Measurements from ENCODE around the gene ATL3.
"Not testable (repeated sequence)": the region's sequence is repeated elsewhere in the genome, so short reads cannot be mapped to it uniquely, and the experiment has no call there.

ATL3 gene

GRCh38 chr11:63619967-63620366 is 51.2 kb downstream of the ATL3 start:
- no peak for DNase-seq (ENCODE audit: low read depth)

- DNase-seq (ENCODE audit: low read depth) = not testable (repeated sequence)
These were observed 53.5 kb downstream of the ATL3 start for GRCh38 chr11:63617686-63618085.

GRCh38 chr11:63616953-63617352 is 54.2 kb downstream of the ATL3 start:
- no peak for DNase-seq (ENCODE audit: low read depth)

GRCh38 chr11:63614136-63614671 is 57.0 kb downstream of the ATL3 start, which contains the start of gene PLAAT3:
PLAAT3 (minus strand) TSS chr11:63614433; CDS start chr11:63614014, 419 bp downstream.
- no peak for DNase-seq (ENCODE audit: low read depth)

DNA sequence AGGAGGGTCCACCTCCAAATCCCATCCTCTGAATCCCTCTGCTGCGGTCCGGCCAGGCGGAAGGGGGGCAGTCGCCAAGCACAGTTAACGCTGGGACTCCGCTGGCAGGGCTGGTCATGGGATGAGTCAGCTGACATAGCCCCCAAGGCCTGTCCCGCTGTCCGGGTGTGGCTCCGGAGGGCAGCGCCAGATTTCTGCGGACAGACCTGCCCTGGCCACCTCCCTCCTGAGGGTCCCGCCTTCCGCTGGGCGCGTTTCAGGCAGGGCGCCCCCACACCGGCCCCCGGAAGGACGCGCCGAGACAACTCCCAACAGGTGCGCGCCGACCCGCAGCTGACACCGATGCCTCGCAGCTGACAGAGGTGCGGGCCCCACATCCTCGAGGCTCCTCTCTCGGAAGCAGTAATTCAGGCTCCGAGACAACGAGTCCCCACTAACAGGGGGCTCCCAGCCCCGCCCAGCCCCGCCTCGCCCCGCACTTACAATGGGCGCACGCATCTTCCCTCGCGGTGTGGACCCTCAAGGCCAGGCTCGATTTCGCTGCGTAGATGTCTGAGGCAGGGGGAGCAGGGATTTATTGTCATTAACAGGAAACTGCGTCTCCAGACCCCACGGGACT is 57.5 kb downstream of the ATL3 start:
- DNase-seq (ENCODE audit: low read depth) = no peak

DNA sequence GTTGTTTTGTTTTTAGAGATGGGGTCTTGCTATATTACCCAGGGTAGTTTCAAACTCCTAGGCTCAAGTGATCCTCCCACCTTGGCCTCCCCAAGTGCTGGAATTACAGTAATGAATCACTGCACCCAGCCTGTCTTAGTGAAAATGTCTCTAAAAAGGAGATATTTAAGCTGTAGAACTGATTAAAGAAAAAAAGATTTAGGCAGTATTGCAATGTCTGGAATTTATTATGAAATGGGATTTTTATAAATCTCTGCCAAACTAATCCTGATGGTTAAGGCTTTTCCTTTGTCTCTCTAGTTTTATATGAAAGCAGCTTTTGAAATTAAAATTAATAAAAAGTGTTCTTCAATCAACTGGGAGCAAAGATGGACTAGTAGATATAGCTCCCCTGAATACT is 59.0 kb downstream of the ATL3 start:
- DNase-seq (ENCODE audit: low read depth) = no peak

DNA sequence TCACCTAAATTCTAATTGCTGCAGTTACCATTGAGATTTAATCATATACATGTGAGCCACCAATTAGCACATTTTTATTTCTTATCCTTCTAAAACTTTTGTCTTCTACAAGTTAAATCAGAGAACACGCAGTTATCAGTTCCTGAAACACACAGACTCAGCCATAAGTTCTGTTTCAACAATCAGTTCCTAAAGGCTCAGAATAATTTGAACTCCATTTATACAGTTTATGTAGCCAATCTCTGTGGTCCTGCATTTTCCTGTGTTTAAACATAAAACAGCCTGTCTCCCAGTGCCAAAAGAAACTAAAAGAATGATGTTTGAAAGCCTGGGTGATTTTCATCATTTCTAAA is 59.8 kb downstream of the ATL3 start:
- DNase-seq (ENCODE audit: low read depth) = no peak

DNA sequence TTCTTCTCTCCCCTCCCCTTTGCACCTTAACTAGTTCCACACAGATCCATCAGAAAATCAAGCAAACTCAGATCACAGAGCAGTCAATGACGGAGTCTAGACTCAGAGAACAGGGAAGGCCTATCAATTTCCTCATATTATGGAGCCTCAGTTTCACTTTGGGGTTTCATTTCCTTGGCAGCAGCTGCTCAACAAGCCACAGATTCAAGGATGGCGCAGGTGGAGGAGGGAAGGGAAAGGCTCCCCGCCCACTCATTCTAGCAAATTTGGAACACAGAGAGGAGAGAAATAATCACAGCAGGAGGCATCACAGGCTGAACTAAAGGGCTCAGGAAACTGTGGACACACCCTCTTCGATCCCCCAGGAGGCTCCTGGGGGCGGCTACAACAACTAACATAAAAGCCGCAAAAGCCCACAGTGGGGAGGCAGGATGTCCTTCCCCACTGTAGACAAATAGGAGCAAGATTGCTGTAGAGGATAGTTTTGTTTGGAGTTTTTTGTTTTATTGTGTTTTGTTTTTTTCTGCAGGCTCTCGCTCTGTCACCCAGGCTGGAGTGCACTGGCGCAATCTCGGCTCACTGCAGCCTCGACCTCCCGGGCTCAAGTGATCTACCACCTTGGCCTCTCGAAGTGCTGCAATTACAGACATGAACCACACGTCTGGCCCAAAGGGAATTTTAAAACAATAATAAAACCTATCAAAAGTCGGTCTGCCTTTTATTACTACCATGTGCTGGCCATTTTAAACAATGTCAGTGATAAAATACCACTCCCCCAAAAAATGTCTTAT is 60.4 kb downstream of the ATL3 start:
- DNase-seq (ENCODE audit: low read depth) = no peak

- no peak for DNase-seq (ENCODE audit: low read depth)
These were observed 61.1 kb downstream of the ATL3 start for GRCh38 chr11:63609971-63610580.

DNA sequence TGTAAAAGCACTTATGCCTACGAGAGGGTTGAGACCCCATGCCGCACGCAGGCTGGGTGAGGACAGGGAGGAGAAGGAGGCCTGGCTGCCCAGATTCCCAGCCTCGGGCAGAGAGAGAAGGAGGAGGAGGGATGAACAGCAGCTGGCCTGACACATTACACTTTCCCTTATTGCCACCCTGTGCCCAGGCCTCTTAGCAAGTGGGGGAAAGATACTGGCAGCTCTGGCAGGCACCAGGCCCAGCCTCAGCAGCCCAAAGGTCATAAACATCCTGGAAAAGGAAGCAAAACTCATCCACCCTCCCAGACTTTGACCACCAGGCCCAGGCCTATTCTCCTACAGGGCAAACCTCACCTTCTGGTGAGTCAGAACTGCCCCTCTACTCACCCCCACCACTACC is 61.6 kb downstream of the ATL3 start:
- DNase-seq (ENCODE audit: low read depth) = no peak

DNA sequence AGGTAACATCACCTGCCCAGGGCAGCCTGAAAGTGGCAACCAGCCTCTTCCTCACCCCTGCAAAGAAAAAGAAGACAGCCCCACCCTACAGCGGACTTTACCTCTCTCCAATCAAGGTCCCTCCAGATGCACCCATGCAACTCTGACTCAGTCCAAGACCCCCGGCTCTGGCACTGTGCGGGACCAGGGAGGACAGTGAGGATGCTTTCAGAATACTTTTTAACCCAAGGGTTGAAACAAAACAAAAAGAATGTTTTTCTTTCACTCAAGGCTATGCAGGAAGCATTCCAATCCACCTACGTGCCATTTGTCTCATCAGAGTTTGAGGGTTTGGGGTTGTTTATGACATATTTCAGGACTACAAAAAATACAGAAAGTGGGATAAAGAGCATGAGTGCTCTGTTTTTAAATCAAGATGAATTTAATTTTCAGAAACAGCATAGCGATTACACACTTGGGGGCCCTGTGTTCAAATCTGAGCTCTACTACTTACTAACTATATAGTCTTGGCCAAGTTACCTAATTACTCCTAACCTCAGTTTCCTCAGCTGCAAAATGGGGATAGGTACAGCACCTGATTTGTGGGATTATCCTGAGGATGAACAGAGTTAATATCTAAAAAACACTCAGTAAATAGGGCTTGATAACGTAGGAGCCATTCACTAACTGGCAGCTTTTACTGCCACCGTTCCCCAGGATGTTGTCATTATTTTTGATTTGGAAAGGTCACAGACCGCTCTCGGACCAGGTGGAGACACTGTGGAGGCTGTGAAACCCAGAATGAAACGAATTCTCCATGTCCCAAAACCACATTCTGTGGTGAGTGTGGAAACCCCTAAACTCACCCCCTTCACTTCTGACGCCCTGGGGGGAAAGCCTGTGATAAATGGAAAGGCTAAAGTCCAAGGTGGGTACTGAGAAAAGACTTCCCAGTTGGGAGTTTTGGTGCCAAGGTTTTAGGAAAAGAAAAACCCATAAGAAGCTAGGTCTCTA is 62.5 kb downstream of the ATL3 start:
- peak; percentile 50 for DNase-seq (ENCODE audit: low read depth)

GRCh38 chr11:63603180-63603518 is 68.0 kb downstream of the ATL3 start:
- no peak for DNase-seq (ENCODE audit: low read depth)

GRCh38 chr11:63602290-63603179 is 68.6 kb downstream of the ATL3 start:
- DNase-seq (ENCODE audit: low read depth) = peak; percentile 21

DNA sequence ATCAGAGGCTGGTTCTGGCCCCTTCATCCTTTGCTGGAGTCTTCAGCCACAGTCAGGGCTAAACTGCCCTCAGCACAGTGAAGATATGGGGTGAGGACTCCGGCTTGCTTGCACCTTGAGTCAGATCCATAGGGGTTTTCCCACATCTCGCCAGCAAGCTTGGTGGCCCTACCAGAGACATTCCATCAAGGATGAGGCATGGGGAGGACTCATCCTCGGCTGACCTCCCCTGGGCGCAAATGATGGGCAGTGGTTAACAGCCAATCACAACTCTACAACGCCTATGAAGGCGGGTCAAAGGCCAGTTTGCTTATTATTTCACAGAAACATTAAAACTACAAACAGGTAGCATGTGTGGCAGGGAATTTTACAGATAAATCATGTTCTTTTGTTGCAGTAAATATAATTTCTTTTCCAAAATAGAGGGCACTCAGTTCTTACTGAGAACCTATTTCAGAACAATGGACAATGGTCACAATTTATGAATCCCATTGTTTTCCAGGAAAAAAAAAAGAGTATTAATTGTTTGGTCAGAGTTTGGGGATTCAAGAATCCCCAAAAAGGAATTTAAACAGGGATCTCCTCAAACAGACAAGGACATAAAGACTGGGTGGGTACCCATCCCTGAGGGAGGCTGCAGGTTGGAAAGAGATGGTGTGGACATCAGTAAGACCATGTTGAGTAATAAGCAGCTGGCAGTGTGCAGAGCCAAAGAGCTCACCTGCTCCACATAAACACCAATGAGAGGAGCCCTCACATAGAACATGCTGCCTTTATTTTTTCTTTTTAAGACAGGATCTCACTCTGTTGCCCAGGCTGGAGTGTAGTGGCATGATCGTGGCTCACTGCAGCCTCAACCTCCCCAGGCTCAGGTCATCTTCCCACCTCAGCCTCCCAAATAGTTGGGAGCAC is 71.7 kb downstream of the ATL3 start:
- DNase-seq (ENCODE audit: low read depth) = peak; percentile 53

GRCh38 chr11:63598556-63598955 is 72.6 kb downstream of the ATL3 start:
- no peak for DNase-seq (ENCODE audit: low read depth)

DNA sequence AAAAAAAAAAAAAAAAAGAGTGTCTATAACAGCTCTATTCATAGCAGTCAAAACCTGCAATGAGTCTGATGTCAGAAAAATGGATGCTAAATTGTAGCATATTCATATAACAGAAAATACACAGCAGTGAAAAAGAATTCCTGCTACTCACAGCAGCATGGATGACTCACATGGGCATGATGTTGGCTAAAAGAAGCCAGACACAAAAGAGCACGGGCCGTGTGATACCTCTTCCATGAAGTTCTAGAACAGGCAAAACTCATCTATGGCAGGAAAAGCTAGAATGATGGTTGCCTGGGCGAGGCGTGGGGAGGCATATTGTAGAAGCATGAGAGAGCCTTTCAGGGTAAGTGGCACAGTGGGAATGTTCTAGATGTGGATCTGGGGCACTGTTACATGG is 75.9 kb downstream of the ATL3 start:
- DNase-seq (ENCODE audit: low read depth) = no peak

- no peak for DNase-seq (ENCODE audit: low read depth)
These were observed 78.2 kb downstream of the ATL3 start for GRCh38 chr11:63592975-63593395.

DNA sequence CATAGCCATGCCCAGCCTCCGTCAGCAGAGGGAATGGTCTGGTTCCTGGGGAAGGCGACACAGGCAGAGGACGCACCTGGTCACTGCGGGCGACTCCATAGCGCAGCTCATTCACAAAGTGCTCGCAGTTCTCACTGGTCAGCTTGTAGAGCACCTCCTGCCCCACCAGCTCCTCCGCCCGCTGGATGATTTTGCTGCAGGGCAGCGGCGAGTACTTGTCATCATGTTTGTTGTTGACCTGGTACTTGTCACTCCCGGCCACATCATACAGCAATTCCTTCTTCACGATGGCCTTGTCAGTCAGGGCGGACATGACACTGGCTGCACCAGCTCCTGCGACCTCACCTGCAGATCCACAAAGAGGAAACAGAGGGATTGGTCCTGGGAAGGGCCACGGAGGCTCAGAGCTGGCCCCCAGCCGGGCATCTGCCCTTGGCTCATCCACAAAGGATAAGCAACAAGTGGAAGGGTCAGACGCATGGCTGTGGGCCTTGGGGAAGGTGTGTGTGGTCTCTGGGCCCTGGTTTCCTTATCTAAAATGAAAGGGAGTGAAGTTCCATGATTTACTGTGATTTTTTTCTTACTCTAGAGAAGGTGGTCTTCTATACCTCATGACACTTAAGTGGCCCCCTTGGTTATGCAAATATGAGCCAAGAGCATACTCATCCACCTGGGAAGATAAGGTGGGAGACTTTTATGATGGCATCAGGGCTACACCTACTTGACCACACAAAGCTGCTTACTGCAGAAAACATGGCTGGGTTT is 81.0 kb downstream of the ATL3 start:
- DNase-seq (ENCODE audit: low read depth) = no peak

GRCh38 chr11:63589000-63589399 is 82.2 kb downstream of the ATL3 start:
- no peak for DNase-seq (ENCODE audit: low read depth)

All from GM04503 (cell line).